Measurements from ENCODE around the gene VSIG8.
"Not testable (repeated sequence)": the region's sequence is repeated elsewhere in the genome, so short reads cannot be mapped to it uniquely, and the experiment has no call there.

Gene VSIG8

GRCh38 chr1:159862557-159862956 lies at the start of gene VSIG8:
Gene VSIG8, minus strand, starts transcription at chr1:159862657. Its CDS starts 136 bp downstream, at chr1:159862521.
- no peak for DNase-seq (ENCODE audit: low read depth in 2 of 2)

GRCh38 chr1:159911326-159912070 lies 49.0 kb upstream of the VSIG8 start:
- DNase-seq (ENCODE audit: low read depth in 2 of 2): no peak

GRCh38 chr1:159908031-159908940 lies 45.8 kb upstream of the VSIG8 start:
- no peak for DNase-seq (ENCODE audit: low read depth in 2 of 2)

GRCh38 chr1:159906960-159907359 lies 44.5 kb upstream of the VSIG8 start:
- DNase-seq (ENCODE audit: low read depth in 2 of 2): no peak

- DNase-seq (ENCODE audit: low read depth in 2 of 2): not testable (repeated sequence)
Observed at GRCh38 chr1:159904036-159904435, 41.6 kb upstream of the VSIG8 start.

GRCh38 chr1:159902541-159902940 lies 40.1 kb upstream of the VSIG8 start:
- no peak for DNase-seq (ENCODE audit: low read depth in 2 of 2)

- no peak for DNase-seq (ENCODE audit: low read depth in 2 of 2)
Observed at GRCh38 chr1:159900755-159901360, 38.4 kb upstream of the VSIG8 start.

- no peak for DNase-seq (ENCODE audit: low read depth in 2 of 2)
Observed at GRCh38 chr1:159900086-159900680, 37.7 kb upstream of the VSIG8 start, which contains the start of gene CFAP45. Gene CFAP45, minus strand, starts transcription at chr1:159900165. Its CDS starts 67 bp downstream, at chr1:159900098.

GRCh38 chr1:159899634-159900033 lies 37.2 kb upstream of the VSIG8 start:
- DNase-seq (ENCODE audit: low read depth in 2 of 2): not testable (repeated sequence)

GRCh38 chr1:159898527-159898926 lies 36.1 kb upstream of the VSIG8 start:
- DNase-seq (ENCODE audit: low read depth in 2 of 2): no peak

- DNase-seq (ENCODE audit: low read depth in 2 of 2): no peak
Observed at GRCh38 chr1:159897962-159898361, 35.5 kb upstream of the VSIG8 start.

- DNase-seq (ENCODE audit: low read depth in 2 of 2): no peak
Observed at GRCh38 chr1:159896546-159896930, 34.1 kb upstream of the VSIG8 start.

- no peak for DNase-seq (ENCODE audit: low read depth in 2 of 2)
Observed at GRCh38 chr1:159895836-159896545, 33.5 kb upstream of the VSIG8 start.

- DNase-seq (ENCODE audit: low read depth in 2 of 2): no peak
Observed at GRCh38 chr1:159895286-159895685, 32.8 kb upstream of the VSIG8 start.

GRCh38 chr1:159892944-159893343 lies 30.5 kb upstream of the VSIG8 start:
- DNase-seq (ENCODE audit: low read depth in 2 of 2): no peak

- DNase-seq (ENCODE audit: low read depth in 2 of 2): peak; percentile 61 to 66
Observed at GRCh38 chr1:159891275-159892157, 29.1 kb upstream of the VSIG8 start.

- no peak for DNase-seq (ENCODE audit: low read depth in 2 of 2)
Observed at GRCh38 chr1:159890390-159890789, 27.9 kb upstream of the VSIG8 start.

- DNase-seq (ENCODE audit: low read depth in 2 of 2): peak; percentile 81 to 86
Observed at GRCh38 chr1:159889821-159890252, 27.4 kb upstream of the VSIG8 start.

- no peak for DNase-seq (ENCODE audit: low read depth in 2 of 2)
Observed at GRCh38 chr1:159889202-159889601, 26.7 kb upstream of the VSIG8 start.

- DNase-seq (ENCODE audit: low read depth in 2 of 2): no peak
Observed at GRCh38 chr1:159884296-159884695, 21.8 kb upstream of the VSIG8 start.

All from fibroblast of skin of left quadriceps (primary cell).